Activated CD8-positive, alpha-beta memory T cell treated with anti-CD3 and anti-CD28 coated beads for 36 hours (primary cell): ENCODE measurements around the gene SLC7A4. TPM values are rescaled to one million over a fixed set of nuclear protein-coding genes. Genes with fewer than 3 reads are reported as not detected.
"Not testable (repeated sequence)": the region's sequence is repeated elsewhere in the genome, so short reads cannot be mapped to it uniquely, and the experiment has no call there.

Source experiments
- CTCF ChIA-PET: fragments of 350-600 bp; sonication (Branson Sonifier 250); formaldehyde crosslinking; loops from one replicate; lab custom pipeline; 2021; ENCODE audit warnings: antibody characterized with exemption; lab: Charles Lee
- POLR2A ChIA-PET: fragments of 350-600 bp; sonication (Branson Sonifier 250); formaldehyde crosslinking; loops from one replicate; lab custom pipeline; 2021; ENCODE audit warnings: antibody characterized with exemption; lab: Charles Lee
- total RNA-seq, 2 experiments: library from RNA; stranded (reverse); gene quantifications; one replicate each; pipeline ENCODE4 v1.2.3, GENCODE V29; 2021

The SLC7A4 gene
- total RNA-seq, 2 experiments from 2014 or later: 0.19 to 0.61 TPM

DNA sequence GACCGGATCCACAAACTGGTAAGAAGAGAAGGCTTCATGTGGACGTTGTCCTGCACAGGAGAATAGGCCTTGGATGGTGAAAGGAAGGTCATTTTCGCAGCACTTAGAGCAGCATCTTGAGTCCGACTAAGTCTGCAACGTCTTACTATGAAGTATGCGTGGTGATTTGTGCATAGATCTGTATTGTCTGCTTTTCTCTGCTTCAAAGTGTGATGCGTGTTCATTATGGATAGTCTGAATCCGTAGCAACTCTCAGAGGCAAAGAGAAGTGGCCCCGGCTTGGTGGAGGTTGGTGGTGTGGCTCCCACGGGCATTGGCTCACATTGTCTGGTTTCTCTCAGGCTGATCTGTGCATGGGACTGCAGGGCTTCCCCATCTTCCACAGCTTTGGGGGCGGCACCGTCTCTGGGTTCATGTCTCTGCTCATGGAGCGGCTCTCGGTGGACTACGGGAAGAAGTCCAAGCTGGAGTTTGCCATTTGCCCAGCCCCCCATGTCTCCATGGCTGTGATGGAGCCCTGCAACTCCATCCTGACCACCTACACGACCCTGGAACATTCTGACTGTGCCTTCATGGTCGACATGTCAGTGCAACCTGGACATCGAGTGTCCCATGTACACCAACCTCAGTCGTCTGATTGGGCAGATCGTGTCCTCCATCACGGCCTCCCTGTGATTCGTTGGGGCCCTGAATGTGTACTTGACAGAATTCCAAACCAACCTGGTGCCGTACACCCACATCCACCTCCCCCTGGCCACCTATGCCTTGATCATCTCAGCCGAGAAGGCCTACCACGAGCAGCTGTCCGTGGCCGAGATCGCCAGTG lies 34.9 kb upstream of the SLC7A4 start:
- CTCF ChIA-PET: interaction anchor here (0.5 kb wide), 1 partner anchor 29 kb away, joined by 4 read pairs; no protein-coding TSS in a partner anchor

GRCh38 chr22:21064917-21065864 lies 32.8 kb upstream of the SLC7A4 start:
- CTCF ChIA-PET: interaction anchor here (0.5 to 0.6 kb wide), 3 partner anchors 42 to 156 kb away, joined by 3 to 4 read pairs (median 3); no protein-coding TSS in a partner anchor
- POLR2A ChIA-PET: no interaction called here

More for the DNA sequence above, 34.9 kb upstream of the SLC7A4 start:
- POLR2A ChIA-PET: no interaction called here

- CTCF ChIA-PET: interaction anchor here (0.6 kb wide), 1 partner anchor 102 kb away, joined by 4 read pairs; no protein-coding TSS in a partner anchor
Observed at GRCh38 chr22:21064425-21064824, 32.1 kb upstream of the SLC7A4 start.

DNA sequence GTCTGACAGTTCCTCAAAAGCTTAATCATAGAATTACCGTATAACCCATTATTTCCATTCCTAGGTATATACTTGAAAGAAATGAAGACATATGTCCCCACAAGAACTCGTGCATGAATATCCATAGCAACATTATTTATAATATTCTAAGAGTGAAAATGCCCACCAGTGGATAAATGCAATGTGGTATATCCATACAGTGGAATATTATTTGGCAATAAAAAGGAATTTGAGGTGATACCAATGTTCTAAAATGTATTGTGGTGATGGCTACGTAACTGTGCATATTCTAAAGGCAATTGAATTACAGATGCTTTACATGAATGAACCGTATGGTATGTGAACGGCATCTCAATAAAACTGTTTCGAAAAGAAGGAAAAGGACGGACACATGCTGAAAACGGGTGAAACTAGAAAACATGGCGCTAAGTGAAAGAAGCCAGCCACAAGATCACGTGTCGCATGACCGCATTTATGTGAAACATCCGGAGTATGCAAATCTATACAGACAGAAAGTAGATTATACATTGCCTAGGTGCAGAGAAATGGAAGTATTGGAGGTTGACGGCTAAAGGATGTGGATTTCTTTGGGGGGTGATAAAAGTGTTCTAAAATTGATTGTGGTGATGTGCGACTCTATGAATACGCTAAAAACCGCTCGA lies 29.4 kb upstream of the SLC7A4 start:
- CTCF ChIA-PET, POLR2A ChIA-PET: not testable (repeated sequence)

More at GRCh38 chr22:21064425-21064824, 32.1 kb upstream of the SLC7A4 start:
- POLR2A ChIA-PET: not testable (repeated sequence)

- POLR2A ChIA-PET, CTCF ChIA-PET: not testable (repeated sequence)
Observed at GRCh38 chr22:21060363-21060762, 28.0 kb upstream of the SLC7A4 start.

DNA sequence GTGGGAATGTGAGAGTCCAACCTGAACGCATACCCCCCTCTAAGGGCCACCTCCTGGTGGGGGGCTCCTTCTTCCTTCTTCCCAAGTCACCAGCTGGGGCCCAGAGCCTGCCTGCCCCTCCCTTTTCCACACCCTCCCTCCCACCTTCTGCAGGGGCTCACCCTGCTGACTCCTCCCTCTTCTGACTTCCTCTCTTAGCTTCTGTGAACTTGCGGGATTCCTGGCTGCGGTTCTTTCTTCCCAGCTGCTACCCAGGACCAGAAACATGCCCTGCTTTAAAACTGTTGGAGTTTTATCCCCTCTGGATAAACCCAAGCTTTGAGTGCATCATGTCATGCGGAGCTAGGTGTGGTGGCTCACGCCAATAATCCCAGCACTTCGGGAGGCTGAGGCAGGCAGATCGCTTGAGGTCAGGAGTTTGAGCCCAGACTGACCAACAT lies 23.5 kb upstream of the SLC7A4 start:
- ChIA-PET POLR2A (no interaction called here), CTCF (no interaction called here)

DNA sequence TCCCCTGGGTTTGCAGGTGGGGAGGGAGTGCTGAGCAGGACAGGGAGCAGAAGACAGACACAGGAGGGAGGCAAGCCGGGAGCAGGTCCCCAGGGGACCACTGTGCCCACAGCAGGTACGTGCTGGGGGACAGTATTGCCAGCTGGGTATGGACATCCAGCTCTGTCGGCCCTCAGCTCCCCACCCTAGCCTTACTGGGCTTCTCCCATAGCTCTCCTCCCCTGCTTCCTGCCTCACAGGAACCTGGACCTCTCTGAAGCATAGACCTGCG lies 23.1 kb upstream of the SLC7A4 start:
- ChIA-PET CTCF (no interaction called here), POLR2A (no interaction called here)

DNA sequence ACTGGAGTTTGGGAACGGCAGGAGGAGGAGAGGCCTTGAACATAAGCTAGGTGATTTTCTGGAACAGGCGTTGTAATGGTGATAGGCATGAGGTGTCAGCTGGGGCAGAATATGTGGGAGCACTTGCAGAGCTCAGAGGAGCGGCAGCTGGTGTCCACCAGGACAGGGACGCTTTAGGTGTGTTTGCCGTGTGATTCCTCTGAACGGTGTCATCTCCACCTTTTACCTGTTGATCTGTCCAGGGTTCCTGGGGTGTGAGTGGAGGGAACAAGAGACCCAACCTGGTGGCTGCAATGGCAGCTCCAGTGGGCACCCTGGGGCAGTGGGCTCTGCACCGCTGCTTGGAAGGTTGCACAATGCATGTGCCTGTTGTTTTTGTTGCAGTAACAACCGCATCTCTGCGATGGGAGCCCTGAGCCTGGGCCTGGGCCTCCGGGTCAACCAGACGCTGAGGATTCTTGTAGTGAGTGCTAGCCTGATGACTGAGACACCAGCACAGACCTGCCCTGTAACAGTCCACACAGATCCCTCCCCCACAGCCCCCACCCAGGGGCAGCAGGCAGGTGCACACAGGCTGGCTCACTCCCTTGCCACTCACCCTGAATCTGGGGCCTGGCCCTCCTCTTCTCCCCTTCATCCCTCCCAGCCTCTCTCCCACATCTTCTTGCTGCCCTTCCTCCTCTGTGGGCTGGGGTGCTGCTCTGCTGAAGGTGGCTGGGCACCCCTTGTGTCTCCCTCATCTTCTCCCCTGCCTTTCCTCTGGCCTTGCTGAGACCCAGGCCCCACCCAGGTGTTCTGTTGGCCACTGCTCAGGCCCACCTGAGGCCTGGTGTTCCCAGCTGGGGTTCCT lies 22.6 kb upstream of the SLC7A4 start:
- ChIA-PET POLR2A (no interaction called here), CTCF (no interaction called here)

DNA sequence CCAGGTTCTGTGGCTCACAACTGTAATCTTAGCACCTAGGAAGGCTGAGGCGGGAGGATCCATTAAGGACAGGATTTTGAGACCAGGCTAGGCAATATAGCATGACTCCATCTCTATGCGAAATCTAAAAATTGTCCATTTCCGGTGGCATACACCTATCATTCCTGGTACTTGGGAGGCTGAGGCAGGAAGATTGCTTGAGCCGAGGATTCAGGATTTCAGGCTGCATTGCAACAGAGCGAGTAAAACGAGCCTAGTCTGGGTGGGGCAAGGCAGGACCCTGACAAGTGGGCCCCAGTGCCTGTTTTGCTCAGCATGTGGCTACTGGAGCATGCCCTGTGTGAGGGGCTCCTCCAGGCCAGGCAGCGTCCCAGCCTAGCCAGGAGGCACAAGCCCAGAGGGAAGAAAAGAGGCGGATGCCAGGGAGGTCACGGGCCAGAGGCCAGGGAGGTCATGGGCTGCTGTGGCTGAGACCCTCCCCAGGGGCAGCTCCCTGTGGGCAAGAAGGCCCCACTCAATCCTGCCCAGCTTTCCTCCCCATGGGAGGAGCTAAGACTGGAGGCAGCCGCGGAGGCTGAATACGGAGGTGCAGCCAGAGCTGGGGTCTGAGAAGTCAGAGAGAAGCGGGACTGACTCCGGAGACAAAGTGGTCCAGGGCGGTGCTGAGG lies 21.8 kb upstream of the SLC7A4 start:
- POLR2A ChIA-PET: no interaction called here
- CTCF ChIA-PET: no interaction called here

DNA sequence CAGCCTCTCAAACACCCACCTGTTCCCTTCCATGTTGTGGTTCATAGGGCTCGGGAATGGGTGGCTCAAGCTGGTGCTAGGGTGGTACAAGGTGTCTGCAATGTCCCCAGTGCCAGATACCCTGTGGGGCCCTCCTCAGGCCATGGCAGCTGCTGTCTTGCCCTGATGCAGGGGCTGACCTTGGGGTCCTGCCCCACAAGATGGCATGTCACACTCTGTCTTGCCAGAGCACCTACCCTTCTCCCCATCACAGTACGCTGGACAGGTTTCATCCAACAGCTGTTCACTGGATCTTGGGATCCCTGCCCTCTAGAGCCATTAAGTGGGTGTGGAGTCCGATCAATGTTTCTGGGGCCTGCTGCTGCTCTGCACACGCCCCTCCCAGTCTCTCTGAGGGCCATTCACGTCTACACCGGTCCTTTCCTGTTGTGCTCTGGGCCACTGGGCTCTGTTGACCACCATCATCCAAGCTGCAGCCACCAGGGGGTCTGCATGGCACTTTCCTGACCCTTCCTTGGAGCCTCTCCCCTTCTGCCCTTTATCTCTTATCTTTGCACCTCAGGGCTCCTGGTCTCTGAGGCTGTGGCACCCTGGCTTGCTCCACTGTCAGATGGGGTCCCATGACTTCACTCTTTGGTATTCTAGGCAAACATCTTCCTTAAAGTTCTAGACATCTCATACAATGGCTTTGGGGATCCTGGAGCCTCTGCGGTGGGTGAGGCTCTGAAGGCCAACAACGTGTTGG lies 20.5 kb upstream of the SLC7A4 start:
- POLR2A ChIA-PET: no interaction called here
- CTCF ChIA-PET: no interaction called here

- ChIA-PET POLR2A (no interaction called here), CTCF (no interaction called here)
Observed at GRCh38 chr22:21051831-21052400, 19.6 kb upstream of the SLC7A4 start.

DNA sequence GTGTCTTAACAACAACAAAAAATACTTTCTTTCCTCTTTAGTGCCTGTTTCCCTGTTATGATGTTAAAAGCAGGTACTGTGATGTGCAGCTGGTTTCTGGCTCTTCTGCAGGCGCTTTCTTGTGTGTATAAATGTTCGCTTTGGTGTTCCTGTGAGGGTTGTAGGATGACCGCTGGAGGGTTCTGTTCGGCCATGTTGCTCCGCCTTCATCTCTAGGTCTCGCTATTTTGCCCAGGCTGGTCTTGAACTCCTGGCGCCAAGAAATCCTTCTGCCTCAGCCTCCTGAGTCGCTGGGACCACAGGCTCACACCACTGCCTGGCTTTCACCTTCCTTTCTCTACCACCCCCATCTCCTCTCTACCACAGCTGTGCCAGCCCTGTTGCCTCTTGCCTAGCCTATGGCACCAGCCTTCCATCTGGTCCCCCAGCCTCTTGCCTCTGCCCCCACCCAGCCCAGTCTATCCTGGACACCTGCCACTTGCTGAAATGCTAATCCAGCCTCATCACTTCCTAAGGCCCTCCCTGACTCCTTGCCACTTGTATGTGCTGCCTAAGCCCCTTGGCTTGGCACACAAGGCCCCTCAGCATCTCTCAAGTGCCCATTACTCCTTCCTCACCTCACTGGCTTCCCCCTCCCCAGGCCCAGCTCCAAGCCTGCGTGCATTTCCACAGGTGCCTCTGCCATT lies 18.9 kb upstream of the SLC7A4 start:
- ChIA-PET CTCF (no interaction called here), POLR2A (no interaction called here)

- POLR2A ChIA-PET: not testable (repeated sequence)
- CTCF ChIA-PET: interaction anchor here (0.5 kb wide), 1 partner anchor 87 kb away, joined by 3 read pairs; no protein-coding TSS in a partner anchor
Observed at GRCh38 chr22:21048965-21049364, 16.6 kb upstream of the SLC7A4 start.

GRCh38 chr22:21048448-21048847 lies 16.1 kb upstream of the SLC7A4 start:
- POLR2A ChIA-PET: not testable (repeated sequence)
- CTCF ChIA-PET: interaction anchor here (0.5 kb wide), 1 partner anchor 86 kb away, joined by 3 read pairs; no protein-coding TSS in a partner anchor

DNA sequence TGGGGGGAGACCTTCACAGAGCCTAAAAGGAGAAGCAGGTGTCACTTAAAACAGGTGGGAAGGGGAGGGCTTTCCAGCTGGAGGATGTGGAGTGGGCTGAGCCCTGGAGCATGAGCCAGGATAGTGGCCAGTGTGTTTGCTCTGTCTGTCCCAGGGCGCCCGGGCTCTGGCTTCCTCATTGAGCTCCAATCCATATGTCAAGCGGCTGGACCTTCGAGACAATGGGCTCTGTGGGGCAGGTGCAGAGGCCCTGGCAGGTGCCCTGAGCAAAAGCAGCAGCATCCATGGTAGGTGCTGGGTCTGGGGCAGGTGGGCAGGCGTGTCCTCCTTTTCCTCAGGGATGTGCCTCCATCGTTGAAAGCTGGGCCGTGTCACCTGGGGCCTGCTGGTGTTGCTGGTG lies 15.4 kb upstream of the SLC7A4 start:
- ChIA-PET CTCF (no interaction called here), POLR2A (no interaction called here)

DNA sequence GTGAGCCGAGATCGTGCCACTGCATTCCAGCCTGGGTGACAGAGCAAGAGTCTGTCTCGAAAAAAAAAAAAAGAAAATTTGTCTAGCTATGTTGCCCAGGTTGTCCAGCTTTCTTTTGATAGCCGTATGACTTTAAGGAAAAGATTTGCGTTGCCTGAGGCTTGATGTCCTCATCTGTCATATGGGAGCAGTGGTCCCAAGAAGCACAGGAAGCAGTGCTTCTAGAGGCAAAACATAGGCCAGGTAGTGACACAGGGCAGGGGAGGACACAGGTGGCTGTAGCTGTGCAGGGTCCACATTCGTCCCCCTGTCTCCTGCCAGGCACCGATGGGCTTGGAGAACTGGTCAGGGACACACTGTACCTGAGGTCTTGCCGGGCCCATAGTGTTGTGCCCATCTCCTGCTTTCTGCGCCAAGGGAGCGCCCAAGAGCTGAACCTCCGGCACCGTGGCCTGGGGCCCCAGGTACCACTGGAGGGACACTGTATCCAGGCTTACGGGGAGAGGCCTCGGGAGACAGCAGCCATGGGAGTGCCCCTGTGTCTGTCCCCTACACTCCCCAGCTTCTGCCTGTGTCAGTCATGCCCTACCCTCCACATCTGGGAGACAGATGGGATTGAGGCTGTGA lies 14.8 kb upstream of the SLC7A4 start:
- ChIA-PET POLR2A (interaction anchor here (1.4 kb wide), 1 partner anchor 34 kb away, joined by 3 read pairs; no protein-coding TSS in a partner anchor), CTCF (interaction anchor here (0.8 kb wide), 1 partner anchor 15 kb away, joined by 3 read pairs; the partner anchor contains the start of gene SLC7A4)
